IMR-90 (cell line): ENCODE results near the gene PSMA2. TPM values are rescaled to one million over a fixed set of nuclear protein-coding genes. Genes with fewer than 3 reads are reported as not detected.

Experiments
- ATAC-seq: fragments of 200-7000 bp; cut with Tn5 transposase; 2 replicates; pipeline ENCODE4 v1.9.1; 2020; ENCODE audit warnings: low read depth, mild to moderate bottlenecking, moderate library complexity
- BruUV-seq: library from RNA; stranded (reverse); fragments of 400-500 nt; replicated peaks from 2 replicates; lab custom pipeline; 2021; lab: Mats Ljungman, UMichigan
- CTCF ChIA-PET: fragments of 300-600 bp; formaldehyde crosslinking; extraction: SDS; loops from one replicate; lab custom pipeline; 2021; ENCODE audit warnings: antibody characterized with exemption; lab: Yijun Ruan, JAX
- POLR2A ChIA-PET: fragments of 300-600 bp; sonication (Branson Sonifier 250); formaldehyde crosslinking; loops from one replicate; lab custom pipeline; 2022; ENCODE audit warnings: antibody characterized with exemption; ENCODE audit not compliant: unreplicated experiment; lab: Charles Lee
- DNase-seq: peaks from one replicate; pipeline ENCODE4 v3.0.0; 2013
- H2AFZ ChIP-seq: replicated peaks from 2 replicates; pipeline ENCODE3; 2013; ENCODE audit warnings: low read length, mild to moderate bottlenecking; ENCODE audit not compliant: poor library complexity
- H2AK5ac ChIP-seq: 2 replicates; pipeline ENCODE4 v1.6.1; 2013; ENCODE audit warnings: low read depth, low read length, inconsistent platforms
- H2AK9ac ChIP-seq: replicated peaks from 2 replicates; pipeline ENCODE3; 2013; ENCODE audit warnings: mild to moderate bottlenecking, low read depth, low read length, moderate library complexity; ENCODE audit not compliant: poor library complexity
- H2BK120ac ChIP-seq: 2 replicates; pipeline ENCODE4 v1.6.1; 2013; ENCODE audit warnings: low read depth, low read length, inconsistent platforms
- H2BK15ac ChIP-seq: 3 replicates; pipeline ENCODE4 v1.6.1; 2013; ENCODE audit warnings: low read depth, low read length, inconsistent platforms
- H2BK20ac ChIP-seq: 2 replicates; pipeline ENCODE4 v1.6.1; 2013; ENCODE audit warnings: low read depth, mild to moderate bottlenecking, inconsistent platforms, low read length, moderate library complexity
- H2BK5ac ChIP-seq: 2 replicates; pipeline ENCODE4 v1.6.1; 2013; ENCODE audit warnings: mild to moderate bottlenecking, low read depth, low read length, inconsistent platforms; ENCODE audit not compliant: poor library complexity, severe bottlenecking
- H3K14ac ChIP-seq: replicated peaks from 2 replicates; pipeline ENCODE4 v1.6.1; 2013; ENCODE audit warnings: low read depth, low read length, inconsistent platforms
- H3K18ac ChIP-seq: 2 replicates; pipeline ENCODE4 v1.6.1; 2013; ENCODE audit warnings: low read depth, low read length, control low read depth
- H3K23ac ChIP-seq: 2 replicates; pipeline ENCODE4 v1.6.1; 2013; ENCODE audit warnings: low read depth, low read length, inconsistent platforms
- H3K27ac ChIP-seq: 2 replicates; pipeline ENCODE4 v1.5.1; 2013; ENCODE audit warnings: mild to moderate bottlenecking, control low read depth, low read length; ENCODE audit not compliant: insufficient read depth
- H3K27me3 ChIP-seq: 2 replicates; pipeline ENCODE4 v1.6.1; 2013; ENCODE audit warnings: low read length; ENCODE audit not compliant: control insufficient read depth, insufficient read depth
- H3K36me3 ChIP-seq: 2 replicates; pipeline ENCODE4 v1.6.1; 2013; ENCODE audit warnings: low read length, mixed read lengths; ENCODE audit not compliant: control insufficient read depth, insufficient read depth
- H3K4ac ChIP-seq: 2 replicates; pipeline ENCODE4 v1.6.1; 2013; ENCODE audit warnings: low read depth, low read length, inconsistent platforms
- H3K4me1 ChIP-seq: 2 replicates; pipeline ENCODE4 v1.6.1; 2013; ENCODE audit warnings: low read length, mixed read lengths; ENCODE audit not compliant: control insufficient read depth, insufficient read depth
- H3K4me2 ChIP-seq: 2 replicates; pipeline ENCODE4 v1.6.1; 2013; ENCODE audit warnings: low read depth, mild to moderate bottlenecking, control low read depth, low read length, moderate library complexity
- H3K4me3 ChIP-seq: 2 replicates; pipeline ENCODE4 v1.5.1; 2013; ENCODE audit warnings: low read depth, mild to moderate bottlenecking, control low read depth, low read length, moderate library complexity; ENCODE audit not compliant: insufficient read depth
- H3K56ac ChIP-seq: 2 replicates; pipeline ENCODE4 v1.6.1; 2013; ENCODE audit warnings: low read length, inconsistent platforms; ENCODE audit not compliant: insufficient read depth; ENCODE audit errors: extremely low read depth
- H3K79me1 ChIP-seq, 2 experiments: 2 replicates each; pipeline ENCODE4 v1.6.1; 2013; ENCODE audit warnings: low read length in 2 of 2, inconsistent platforms in 1 of 2, low read depth in 1 of 2
- H3K9ac ChIP-seq: 2 replicates; pipeline ENCODE4 v1.6.1; 2013; ENCODE audit warnings: low read depth, low read length, control low read depth
- H3K9me1 ChIP-seq: 2 replicates; pipeline ENCODE4 v1.6.1; 2013; ENCODE audit warnings: low read length, inconsistent platforms; ENCODE audit not compliant: insufficient read depth
- H3K9me3 ChIP-seq: 2 replicates; pipeline ENCODE4 v1.6.1; 2013; ENCODE audit warnings: low read length; ENCODE audit not compliant: control insufficient read depth, insufficient read depth
- H4K20me1 ChIP-seq: 2 replicates; pipeline ENCODE4 v1.6.1; 2013; ENCODE audit warnings: low read length, inconsistent platforms; ENCODE audit not compliant: insufficient read depth
- H4K5ac ChIP-seq: 2 replicates; pipeline ENCODE4 v1.6.1; 2013; ENCODE audit warnings: mild to moderate bottlenecking, low read depth, low read length, control low read depth
- H4K8ac ChIP-seq, 2 experiments: 2 replicates each; pipeline ENCODE4 v1.6.1; 2013; ENCODE audit warnings: low read depth in 2 of 2, low read length in 2 of 2, control low read depth in 1 of 2, inconsistent platforms in 1 of 2
- H4K91ac ChIP-seq: 2 replicates; pipeline ENCODE4 v1.6.1; 2013; ENCODE audit warnings: low read depth, low read length, inconsistent platforms; ENCODE audit not compliant: insufficient read depth
- BHLHE40 ChIP-seq: fragments of 150-350 bp; IDR thresholded peaks from 2 replicates; pipeline ENCODE4 v1.6.1; 2016; ENCODE audit warnings: mild to moderate bottlenecking, low read depth, low read length
- CEBPB ChIP-seq: IDR thresholded peaks from 2 replicates; pipeline ENCODE4 v1.6.1; 2012; ENCODE audit warnings: low read depth, low read length, improper control_type of control experiment
- CHD1 ChIP-seq: IDR thresholded peaks from 2 replicates; pipeline ENCODE4 v1.6.1; 2012; ENCODE audit warnings: low read depth, low read length, improper control_type of control experiment
- ELK1 ChIP-seq: fragments of 150-350 bp; IDR thresholded peaks from 2 replicates; pipeline ENCODE4 v1.6.1; 2016; ENCODE audit warnings: low read depth, mild to moderate bottlenecking, low read length, moderate library complexity, borderline replicate concordance
- MAFK ChIP-seq: IDR thresholded peaks from 2 replicates; pipeline ENCODE4 v1.6.1; 2012; ENCODE audit warnings: low read depth, low read length, improper control_type of control experiment
- MAZ ChIP-seq: IDR thresholded peaks from 2 replicates; pipeline ENCODE4 v1.6.1; 2012; ENCODE audit warnings: low read depth, mild to moderate bottlenecking, low read length, improper control_type of control experiment, moderate library complexity, borderline replicate concordance
- NFE2L2 ChIP-seq: fragments of 150-350 bp; IDR thresholded peaks from 2 replicates; pipeline ENCODE4 v1.6.1; 2016; ENCODE audit warnings: low read depth, mild to moderate bottlenecking, low read length
- POLR2A ChIP-seq: IDR thresholded peaks from 2 replicates; pipeline ENCODE4 v1.6.1; 2012; ENCODE audit warnings: mild to moderate bottlenecking, low read depth, low read length
- RFX5 ChIP-seq: IDR thresholded peaks from 2 replicates; pipeline ENCODE4 v1.8.0; 2012; ENCODE audit warnings: low read depth, mild to moderate bottlenecking, low read length, moderate library complexity
- SMC3 ChIP-seq: fragments of 150-350 bp; IDR thresholded peaks from 2 replicates; pipeline ENCODE4 v1.6.1; 2016; ENCODE audit warnings: low read depth, mild to moderate bottlenecking, antibody characterized with exemption, low read length, moderate library complexity
- WGBS, 2 experiments: methylation state at CpG; one replicate each; pipeline versions ENCODE4 v1.1.5 to v1.1.7; 2013; ENCODE audit warnings: missing lambda C conversion rate in 2 of 2; ENCODE audit not compliant: insufficient read length in 1 of 2; ENCODE audit errors: extremely low coverage in 2 of 2; 5-methylcytosine and 5-hydroxymethylcytosine counted together
- dilution Hi-C: fragments of 300-500 bp; cut with HindIII; formaldehyde crosslinking; loops from one replicate; pipeline ENCODE4 v1.14.3; 2018; ENCODE audit warnings: low sequenced_read_pairs; ENCODE audit not compliant: unreplicated experiment
- in situ Hi-C: fragments of 300-500 bp; cut with MboI; formaldehyde crosslinking; loops from 3 replicates; pipeline ENCODE4 v1.14.3; 2019; ENCODE audit warnings: low sequenced_read_pairs, inconsistent platforms, mixed read lengths
- intact Hi-C: fragments of 100-400 bp; cut with micrococcal nuclease; formaldehyde crosslinking; loops from 2 replicates; pipeline ENCODE4 v1.10.0; 2022
- polyA plus RNA-seq, 3 experiments: library from polyadenylated mRNA; depleted of rRNA; stranded (reverse); fragments of >200 nt; gene quantifications; 2 replicates each; pipeline ENCODE4 v1.2.3, GENCODE V29; 2012; ENCODE audit warnings: low replicate concordance in 1 of 3
- total RNA-seq: library from RNA; depleted of rRNA; stranded (reverse); fragments of >200 nt; gene quantifications from 2 replicates; pipeline ENCODE4 v1.2.3, GENCODE V29; 2012

The PSMA2 gene
- total and polyA plus RNA-seq, 2 of the 4 experiments (the other 2 are of a cell fraction) = 106 to 138 TPM

GRCh38 chr7:42877862-42878261 lies 54.1 kb downstream of the PSMA2 start:
- Histone ChIP-seq H3K79me1 (no peaks in the 10 kb centered on the region), H2AFZ (no peak overlapping the region), H3K4me3 (no peak overlapping the region), H3K9me1 (no peaks in the 10 kb centered on the region), H3K27me3 (peaks cover 9% of the 10 kb centered on the region; the same call in 1 of the 2 replicates), H3K4ac (no peak overlapping the region), H3K4me1 (peaks cover 3% of the 10 kb centered on the region; the same call in 1 of the 2 replicates), H3K4me2 (no peak overlapping the region), H2AK5ac (no peak overlapping the region), H3K9me3 (no peaks in the 10 kb centered on the region), H2BK120ac (no peak overlapping the region), H3K36me3 (no peaks in the 10 kb centered on the region), H2BK15ac (no peak overlapping the region), H2BK5ac (no peak overlapping the region), H4K20me1 (no peaks in the 10 kb centered on the region), H3K18ac (no peak overlapping the region), H3K14ac (no peak overlapping the region), H4K5ac (no peak overlapping the region), H3K56ac (no peak overlapping the region), H4K8ac (no peak overlapping the region), H4K91ac (no peak overlapping the region), H3K27ac (no peak overlapping the region), H3K9ac (no peak overlapping the region), H2AK9ac (no peak overlapping the region), H2BK20ac (no peak overlapping the region), H3K23ac (no peak overlapping the region)
- BruUV-seq = no TSS peak
- TF ChIP-seq MAFK (no peak), MAZ (no peak), POLR2A (no peak), CHD1 (no peak), BHLHE40 (no peak), SMC3 (no peak), RFX5 (no peak), ELK1 (no peak), CEBPB (no peak), NFE2L2 (no peak)
- ChIA-PET CTCF (interaction anchor here (0.6 to 3.7 kb wide), 5 partner anchors 26 to 937 kb away, joined by 3 to 12 read pairs (median 4); no protein-coding TSS in a partner anchor), POLR2A (no interaction called here)
- dilution Hi-C loops = no loop called here
- no peak for DNase-seq
- in situ Hi-C loops = no loop called here
- ATAC-seq = no peak
- intact Hi-C loops = no loop called here
- no CpG with 5 or more reads among the region's 2 CpGs for WGBS, 2 experiments
